ENCODE measurements around the gene LAPTM5. TPM values are rescaled to one million over a fixed set of nuclear protein-coding genes. Genes with fewer than 3 reads are reported as not detected.

Gene LAPTM5
- total and polyA plus RNA-seq, 2 of the 13 experiments (the other 11 are each of a cell fraction or from before 2014, with no cell fraction given) = 0.41 to 0.86 TPM

- no peak for DNase-seq (ENCODE audit: low spot score)
- FAIRE-seq = no peak
- Histone ChIP-seq H3K9me3 (ENCODE audit: low read length) (no peaks in the 10 kb centered on the region), H3K4me3 (replicated peaks in 1 of 3; ENCODE audit: insufficient read depth in 1 of 3, low read depth in 2 of 3, low read length in 3 of 3) (no peak overlapping the region), H3K4me1 (ENCODE audit: insufficient read depth, low read length) (peaks cover 20% of the 10 kb centered on the region), H3K27ac (ENCODE audit: extremely low read length, insufficient read depth, low read length) (no peak overlapping the region), H3K4me2 (ENCODE audit: low read depth, low read length) (no peak overlapping the region), H3K27me3 (ENCODE audit: control insufficient read depth in 1 of 2, insufficient read depth in 2 of 2, low read length in 2 of 2) (peaks cover 0 to 11% of the 10 kb centered on the region in 2 experiments; a peak in 2 of 5 replicates), H4K20me1 (ENCODE audit: insufficient read depth, low read length) (no peaks in the 10 kb centered on the region), H2AFZ (ENCODE audit: low read length) (no peak overlapping the region), H3K9ac (ENCODE audit: insufficient read depth, low read depth, low read length) (no peak overlapping the region), H3K79me2 (ENCODE audit: insufficient read depth, low read length) (no peaks in the 10 kb centered on the region), H3K36me3 (replicated peaks in 1 of 2; ENCODE audit: control insufficient read depth in 1 of 2, insufficient read depth in 2 of 2, low read length in 2 of 2) (no peaks in the 10 kb centered on the region)
- ChIA-PET POLR2A (no interaction called here), CTCF (ENCODE audit: low intra/inter-chr PET ratio, low total read pairs) (no interaction called here)
- in situ Hi-C loops (cut with HindIII; ENCODE audit: extremely low pct_ligation_motif_present, low pct_unique_long_range_greater_than_20kb) = no loop called here
- TF ChIP-seq PBX3 (CRISPR knock-in tag; IDR thresholded peaks at IDR 0.05; ENCODE audit: borderline replicate concordance) (no peak), ZNF713 (CRISPR knock-in tag; IDR thresholded peaks at IDR 0.05) (no peak), MLX (CRISPR knock-in tag; IDR thresholded peaks at IDR 0.05) (no peak), PHF8 (CRISPR knock-in tag; IDR thresholded peaks at IDR 0.05) (no peak), ZNF430 (CRISPR knock-in tag; IDR thresholded peaks at IDR 0.05) (no peak), POGZ (CRISPR knock-in tag; IDR thresholded peaks at IDR 0.05) (no peak), ZNF350 (CRISPR knock-in tag; IDR thresholded peaks at IDR 0.05; ENCODE audit: borderline replicate concordance, low read depth) (no peak), ZNF747 (CRISPR knock-in tag; IDR thresholded peaks at IDR 0.05; ENCODE audit: borderline replicate concordance) (no peak), ZNF383 (CRISPR knock-in tag; IDR thresholded peaks at IDR 0.05; ENCODE audit: borderline replicate concordance) (no peak), NKX3-1 (CRISPR knock-in tag; IDR thresholded peaks at IDR 0.05) (no peak), MAF1 (CRISPR knock-in tag; IDR thresholded peaks at IDR 0.05; ENCODE audit: borderline replicate concordance) (no peak), ZNF788 (CRISPR knock-in tag; IDR thresholded peaks at IDR 0.05; ENCODE audit: borderline replicate concordance) (no peak), ZNF251 (CRISPR knock-in tag; IDR thresholded peaks at IDR 0.05) (no peak), RBAK (CRISPR knock-in tag; IDR thresholded peaks at IDR 0.05) (no peak), GATA4 (IDR thresholded peaks at IDR 0.05; ENCODE audit: borderline replicate concordance, low read depth) (no peak), ATF2 (CRISPR knock-in tag; IDR thresholded peaks at IDR 0.05) (no peak), ZNF670 (CRISPR knock-in tag; IDR thresholded peaks at IDR 0.05; ENCODE audit: borderline replicate concordance) (no peak)
- intact Hi-C loops (cut with micrococcal nuclease; ENCODE audit: unreplicated experiment) = no loop called here
- BruUV-seq (replicated peaks) = no TSS peak
- no peak for ATAC-seq
- 36% methylated on average over 6 of the region's 6 CpGs for WGBS (ENCODE audit: low lambda C conversion rate)
Observed at GRCh38 chr1:30771005-30771404, 13.4 kb upstream of the LAPTM5 start.

Measured in HepG2 (cell line).